HG03103 (cell line): ENCODE results near the gene CCDC30.
A peak's percentile ranks its signal among the peaks of the same experiment; 100 is the strongest.
"Not testable (repeated sequence)": the region's sequence is repeated elsewhere in the genome, so short reads cannot be mapped to it uniquely, and the experiment has no call there.

Source experiments
- ATAC-seq: cut with Tn5 transposase; IDR thresholded peaks from one replicate; pipeline ENCODE4 v1.9.1; 2021; ENCODE audit warnings: low read depth; ENCODE audit not compliant: unreplicated experiment

The CCDC30 gene

DNA sequence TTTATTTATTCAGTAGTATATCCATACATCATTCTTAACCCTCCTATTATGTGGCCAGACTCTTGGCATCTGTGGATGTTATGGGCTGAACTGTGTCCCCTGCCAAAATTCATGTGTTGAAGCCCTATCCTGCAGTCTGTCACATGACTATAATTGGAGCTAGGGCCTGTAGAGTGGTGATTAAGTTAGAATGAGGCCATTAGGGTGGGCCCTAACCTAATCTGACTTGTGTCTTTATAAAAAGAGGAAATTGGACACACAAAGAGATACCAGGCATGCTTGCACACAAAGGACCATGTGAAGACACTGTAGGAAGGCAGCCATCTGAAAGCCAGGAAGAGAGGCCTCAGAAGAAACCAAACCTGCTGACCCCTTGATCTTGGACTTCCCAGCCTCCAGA lies 13.8 kb upstream of the CCDC30 start:
- no peak for ATAC-seq

DNA sequence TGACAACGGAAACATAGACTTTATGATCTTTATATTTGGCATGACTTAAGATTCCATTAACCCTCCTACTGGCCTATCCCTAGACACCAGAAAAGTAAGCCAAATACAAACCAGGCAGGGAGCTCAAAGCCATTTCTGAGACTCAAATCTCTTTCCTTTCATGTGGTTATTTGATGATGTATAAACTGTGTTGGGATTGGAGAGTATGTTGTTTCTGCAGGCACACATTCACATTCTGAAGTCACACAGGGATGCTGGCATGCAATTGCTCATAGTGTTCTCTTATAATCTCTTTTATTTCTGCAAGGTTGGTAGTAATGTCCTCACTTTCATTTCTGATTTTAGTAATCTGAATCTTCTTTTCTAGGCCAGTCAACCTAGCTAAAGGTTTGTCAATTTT lies 13.0 kb upstream of the CCDC30 start:
- ATAC-seq: no peak

- ATAC-seq: no peak
Measured at GRCh38 chr1:42453386-42453785, 9.7 kb upstream of the CCDC30 start.

- ATAC-seq: no peak
Measured at GRCh38 chr1:42454403-42454802, 8.7 kb upstream of the CCDC30 start.

- peak; percentile 66 for ATAC-seq
Measured at GRCh38 chr1:42456010-42456753, 6.9 kb upstream of the CCDC30 start, which contains the start of the genes PPCS and ZMYND12. TSS of gene PPCS (plus strand) at chr1:42456543. CDS start at chr1:42456566, 23 bp downstream. TSS of gene ZMYND12 (minus strand) at chr1:42456022. CDS start at chr1:42455997, 25 bp downstream.

- peak; percentile 53 for ATAC-seq
Measured at GRCh38 chr1:42456754-42457089, 6.4 kb upstream of the CCDC30 start.

DNA sequence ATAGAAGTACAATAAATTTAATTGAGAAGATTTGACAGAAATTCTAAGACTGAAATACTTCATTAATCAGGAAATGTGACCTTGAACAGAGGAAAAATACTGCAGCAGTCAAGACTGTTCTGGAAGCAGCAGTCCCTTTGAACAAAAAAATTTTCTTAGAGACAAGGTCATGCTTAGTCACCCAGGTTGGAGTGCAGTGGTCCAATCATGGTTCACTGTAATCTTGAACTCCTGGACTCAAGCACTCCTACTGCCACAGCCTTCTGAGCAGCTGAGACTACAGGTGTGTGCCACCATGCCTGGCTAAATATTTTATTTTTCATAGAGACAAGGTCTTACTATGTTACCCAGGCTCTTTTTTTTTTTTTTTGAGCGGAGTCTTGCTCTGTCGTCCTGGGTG lies 1.9 kb upstream of the CCDC30 start:
- ATAC-seq: no peak

DNA sequence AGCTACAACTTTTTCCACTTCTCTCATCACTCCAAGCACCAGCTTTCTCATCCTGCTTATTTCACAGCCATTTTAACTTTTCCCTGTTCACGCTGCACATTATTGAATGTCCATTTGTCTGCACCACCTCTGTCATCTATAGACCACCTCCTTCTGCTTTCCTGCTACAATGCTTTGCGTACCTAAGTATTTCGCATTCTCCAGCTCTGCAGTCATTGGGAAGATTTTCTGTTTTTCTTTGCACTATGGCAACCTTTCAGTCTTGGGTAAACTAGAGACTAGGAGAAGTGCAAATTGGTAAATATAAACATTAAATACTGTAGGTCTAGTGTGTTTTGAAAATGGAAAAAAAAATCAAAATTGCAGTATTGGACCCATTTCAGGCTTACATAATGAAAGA lies 835 bp downstream of the CCDC30 start:
- ATAC-seq: no peak

GRCh38 chr1:42466030-42466429 lies 2.9 kb downstream of the CCDC30 start:
- no peak for ATAC-seq

- no peak for ATAC-seq
Measured at GRCh38 chr1:42469727-42470126, 6.6 kb downstream of the CCDC30 start.

DNA sequence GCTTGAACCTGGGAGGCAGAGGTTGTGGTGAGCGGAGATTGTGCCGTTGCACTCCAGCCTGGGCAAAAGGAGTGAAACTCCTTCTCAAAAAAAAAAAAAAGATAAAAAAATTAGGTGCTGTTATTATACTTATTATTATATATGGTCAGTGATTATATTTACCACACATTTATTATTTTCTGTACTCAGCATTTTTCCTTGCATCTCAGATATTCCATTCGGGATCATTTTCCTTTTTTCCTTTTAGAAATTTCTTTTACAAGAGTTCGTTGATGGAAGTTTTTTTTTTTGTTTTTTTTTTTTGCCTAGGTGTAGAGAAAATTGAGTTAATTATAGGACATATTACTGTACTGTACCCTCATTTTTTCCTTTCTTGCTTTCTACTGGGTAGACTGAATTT lies 13.5 kb downstream of the CCDC30 start:
- ATAC-seq: no peak

DNA sequence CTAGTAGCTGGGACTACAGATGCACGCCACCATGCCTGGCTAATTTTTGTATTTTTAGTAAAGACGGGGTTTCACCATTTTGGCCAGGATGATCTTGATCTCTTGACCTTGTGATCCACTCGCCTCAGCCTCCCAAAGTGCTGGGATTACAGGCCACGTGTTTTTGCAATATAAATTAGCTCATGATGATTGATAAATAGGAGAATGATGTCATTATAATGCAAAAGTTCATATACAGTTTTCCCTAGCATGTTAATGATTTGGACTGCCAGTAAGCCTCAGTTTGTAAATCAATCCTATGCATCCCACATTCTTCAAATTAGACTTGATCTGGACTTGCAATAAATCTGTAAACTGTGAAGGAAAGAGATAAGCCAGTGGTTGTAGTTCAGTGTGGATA lies 14.3 kb downstream of the CCDC30 start:
- not testable (repeated sequence) for ATAC-seq

DNA sequence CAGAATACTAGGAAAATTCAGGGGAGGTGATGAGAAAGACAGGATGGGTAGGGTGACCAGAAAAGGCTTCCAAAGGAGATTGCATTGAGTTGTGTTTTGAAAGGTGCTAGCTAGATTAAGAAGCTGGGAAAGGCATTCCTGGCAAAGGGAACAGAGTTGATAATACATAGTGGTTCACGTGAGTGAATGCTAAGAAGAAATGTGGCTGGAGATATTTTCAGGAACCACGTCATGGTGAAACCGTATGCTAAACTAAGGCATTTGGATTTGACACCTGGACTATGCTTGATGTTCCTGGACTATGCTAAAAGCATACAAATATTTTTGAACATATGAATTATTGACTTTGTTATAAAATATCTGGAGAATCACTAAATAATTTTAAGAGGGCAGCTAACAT lies 14.7 kb downstream of the CCDC30 start:
- no peak for ATAC-seq

GRCh38 chr1:42479621-42480020 lies 16.5 kb downstream of the CCDC30 start:
- ATAC-seq: no peak

DNA sequence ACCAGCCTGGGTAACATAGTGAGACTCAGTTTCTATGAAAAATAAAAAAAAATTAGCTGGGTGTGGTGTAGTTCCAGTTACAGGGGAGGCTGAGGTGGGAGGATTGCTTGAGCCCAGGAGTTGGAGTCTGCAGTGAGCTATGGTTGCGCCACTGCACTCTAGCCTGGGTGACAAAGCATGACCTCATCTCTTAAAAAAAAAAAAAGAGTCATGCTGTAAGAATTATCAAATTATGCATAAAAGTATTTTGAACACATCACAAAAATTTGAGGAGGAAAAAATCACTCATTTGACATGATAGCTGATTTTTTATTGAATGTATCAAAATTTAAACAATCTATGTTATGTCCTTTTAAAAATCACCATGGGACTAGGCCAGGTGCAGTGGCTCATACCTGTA lies 17.8 kb downstream of the CCDC30 start:
- ATAC-seq: no peak

- ATAC-seq: no peak
Measured at GRCh38 chr1:42482635-42483153, 19.6 kb downstream of the CCDC30 start.

GRCh38 chr1:42484382-42484781 lies 21.3 kb downstream of the CCDC30 start:
- ATAC-seq: no peak

- no peak for ATAC-seq
Measured at GRCh38 chr1:42490237-42490636, 27.2 kb downstream of the CCDC30 start.

DNA sequence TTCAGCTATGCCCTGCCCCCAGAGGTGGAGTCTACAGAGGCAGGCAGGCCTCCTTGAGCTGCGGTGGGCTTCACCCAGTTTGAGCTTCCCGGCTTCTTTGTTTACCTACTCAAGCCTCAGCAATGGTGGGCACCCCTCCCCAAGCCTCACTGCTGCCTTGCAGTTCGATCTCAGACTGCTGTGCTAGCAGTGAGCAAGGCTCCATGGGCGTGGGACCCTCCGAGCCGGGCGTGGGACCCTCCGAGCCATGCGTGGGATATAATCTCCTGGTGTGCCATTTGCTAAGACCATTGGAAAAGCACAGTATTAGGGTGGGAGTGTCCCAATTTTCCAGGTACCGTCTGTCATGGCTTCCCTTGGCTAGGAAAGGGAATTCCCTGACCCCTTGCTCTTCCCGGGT lies 38.9 kb downstream of the CCDC30 start:
- ATAC-seq: not testable (repeated sequence)

- ATAC-seq: no peak
Measured at GRCh38 chr1:42504535-42505128, 41.5 kb downstream of the CCDC30 start.

- no peak for ATAC-seq
Measured at GRCh38 chr1:42506576-42506975, 43.5 kb downstream of the CCDC30 start.

GRCh38 chr1:42511581-42512155 lies 48.6 kb downstream of the CCDC30 start:
- not testable (repeated sequence) for ATAC-seq
